ENCODE results near the gene JPH3. TPM values are rescaled to one million over a fixed set of nuclear protein-coding genes. Genes with fewer than 3 reads are reported as not detected.

JPH3 gene
- total RNA-seq, 4 donors from 2014 or later, result 0.22 to 1.1 (median 0.29) TPM; not detected in 1

DNA sequence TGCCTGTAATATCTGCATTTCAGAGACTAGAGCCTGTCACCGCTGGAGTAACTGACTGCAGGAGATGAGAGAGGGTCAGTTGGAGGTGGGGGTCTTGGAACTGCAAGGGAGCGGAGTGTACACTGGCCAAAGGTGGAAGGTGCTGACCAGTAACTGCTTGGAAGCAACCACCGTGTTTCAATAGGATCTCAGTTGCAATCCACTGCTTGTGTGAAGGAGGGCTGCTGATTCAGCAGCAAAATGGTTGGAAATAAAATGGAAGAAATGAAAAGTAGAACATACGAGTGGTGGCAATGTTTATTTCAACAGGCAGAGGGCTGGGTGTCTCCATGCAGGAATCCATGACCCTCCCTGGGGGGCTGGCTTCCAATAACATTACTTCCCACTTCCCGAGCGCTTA, 2.1 kb upstream of the JPH3 start:
- 65 to 71% methylated on average over 6 of the region's 6 CpGs for WGBS, 2 donors
- no peak for DNase-seq
- intact Hi-C loops (cut with DNase I), result no loop called here
- no peaks in the 10 kb centered on the region for H3K4me1 ChIP-seq
- no peak overlapping the region for H3K4me3 ChIP-seq (replicated peaks in 1 of 3)
- H3K27me3 ChIP-seq, result peaks cover 3% of the 10 kb centered on the region
- no peaks in the 10 kb centered on the region for H3K36me3 ChIP-seq
- TF ChIP-seq, protein P1, sequence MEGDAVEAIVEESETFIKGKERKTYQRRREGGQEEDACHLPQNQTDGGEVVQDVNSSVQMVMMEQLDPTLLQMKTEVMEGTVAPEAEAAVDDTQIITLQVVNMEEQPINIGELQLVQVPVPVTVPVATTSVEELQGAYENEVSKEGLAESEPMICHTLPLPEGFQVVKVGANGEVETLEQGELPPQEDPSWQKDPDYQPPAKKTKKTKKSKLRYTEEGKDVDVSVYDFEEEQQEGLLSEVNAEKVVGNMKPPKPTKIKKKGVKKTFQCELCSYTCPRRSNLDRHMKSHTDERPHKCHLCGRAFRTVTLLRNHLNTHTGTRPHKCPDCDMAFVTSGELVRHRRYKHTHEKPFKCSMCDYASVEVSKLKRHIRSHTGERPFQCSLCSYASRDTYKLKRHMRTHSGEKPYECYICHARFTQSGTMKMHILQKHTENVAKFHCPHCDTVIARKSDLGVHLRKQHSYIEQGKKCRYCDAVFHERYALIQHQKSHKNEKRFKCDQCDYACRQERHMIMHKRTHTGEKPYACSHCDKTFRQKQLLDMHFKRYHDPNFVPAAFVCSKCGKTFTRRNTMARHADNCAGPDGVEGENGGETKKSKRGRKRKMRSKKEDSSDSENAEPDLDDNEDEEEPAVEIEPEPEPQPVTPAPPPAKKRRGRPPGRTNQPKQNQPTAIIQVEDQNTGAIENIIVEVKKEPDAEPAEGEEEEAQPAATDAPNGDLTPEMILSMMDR (IDR thresholded peaks at IDR 0.05), result no peak
- no peak for TF ChIP-seq POLR2A (IDR thresholded peaks at IDR 0.05)
- H3K27ac ChIP-seq, result no peak overlapping the region
- H3K9me3 ChIP-seq, result no peaks in the 10 kb centered on the region

DNA sequence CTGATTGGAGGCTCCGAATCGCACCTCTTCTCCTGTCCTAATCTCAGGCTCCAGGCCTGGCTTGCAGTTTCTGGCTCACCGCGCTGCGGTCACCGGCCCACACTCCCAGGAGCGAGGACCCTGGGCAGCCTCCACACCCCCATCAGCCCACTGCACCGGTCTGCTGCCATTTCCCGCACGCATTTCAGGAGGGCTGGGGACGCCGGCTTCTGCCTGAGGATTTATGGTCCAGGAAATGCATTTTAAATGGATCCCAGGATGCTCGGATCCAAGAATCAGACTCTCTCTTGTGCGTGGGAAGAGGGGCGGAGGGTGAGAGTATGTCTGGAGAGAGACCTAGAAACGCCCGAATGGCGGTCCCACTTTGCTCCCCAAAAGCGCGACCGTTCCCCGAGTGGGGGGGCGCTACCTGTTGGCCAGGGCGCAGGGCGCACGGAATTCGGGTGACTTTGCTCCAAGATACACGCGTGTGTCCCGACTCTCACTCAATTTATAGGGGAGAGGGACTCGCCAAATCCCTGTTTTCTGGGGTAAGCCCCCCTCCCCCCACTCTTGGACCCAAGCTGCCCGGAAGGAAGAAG, 817 bp upstream of the JPH3 start:
- 0 to 8% methylated on average over 8 to 30 of the region's 32 CpGs for WGBS, 2 donors
- no peaks in the 10 kb centered on the region for H3K4me1 ChIP-seq
- peaks cover 3% of the 10 kb centered on the region for H3K27me3 ChIP-seq
- H3K9me3 ChIP-seq, result no peaks in the 10 kb centered on the region
- no peaks in the 10 kb centered on the region for H3K36me3 ChIP-seq
- intact Hi-C loops (cut with DNase I), result no loop called here
- H3K4me3 ChIP-seq (replicated peaks in 1 of 3), result no peak overlapping the region
- TF ChIP-seq, protein P1 (IDR thresholded peaks at IDR 0.05), result no peak
- no peak for TF ChIP-seq POLR2A (IDR thresholded peaks at IDR 0.05)
- H3K27ac ChIP-seq, result no peak overlapping the region
- DNase-seq, result no peak

DNA sequence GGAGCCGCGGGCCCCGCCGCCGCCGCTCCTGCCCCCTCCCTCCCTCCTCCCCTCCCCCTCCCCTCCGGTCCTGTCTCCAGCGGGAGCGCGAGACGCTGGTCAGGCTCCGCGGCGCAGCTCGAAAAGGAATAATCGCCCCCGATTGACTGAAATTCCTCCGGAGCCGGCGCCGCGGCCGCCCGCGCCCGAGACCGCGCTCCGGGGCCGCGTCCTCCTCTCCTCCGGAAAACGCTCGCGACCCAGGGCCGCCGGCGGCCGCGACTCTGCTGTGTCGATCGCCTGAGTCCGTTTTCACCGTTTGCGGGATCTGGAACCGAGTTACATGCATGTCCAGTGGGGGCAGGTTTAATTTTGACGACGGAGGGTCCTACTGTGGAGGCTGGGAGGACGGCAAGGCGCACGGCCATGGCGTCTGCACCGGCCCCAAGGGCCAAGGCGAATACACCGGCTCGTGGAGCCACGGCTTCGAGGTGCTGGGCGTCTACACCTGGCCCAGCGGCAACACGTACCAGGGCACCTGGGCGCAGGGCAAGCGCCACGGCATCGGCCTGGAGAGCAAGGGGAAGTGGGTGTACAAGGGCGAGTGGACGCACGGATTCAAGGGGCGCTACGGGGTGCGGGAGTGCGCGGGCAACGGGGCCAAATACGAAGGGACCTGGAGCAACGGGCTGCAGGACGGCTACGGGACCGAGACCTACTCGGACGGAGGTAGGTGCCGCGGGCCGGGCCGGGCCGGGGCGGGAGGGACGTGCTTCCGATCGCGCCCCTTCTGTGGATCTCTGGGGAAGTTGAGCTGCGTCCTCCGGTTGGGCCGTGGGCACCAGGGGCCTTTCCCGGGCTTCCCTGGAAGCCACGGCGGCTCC, 744 bp downstream of the JPH3 start:
- Histone ChIP-seq H3K4me1 (no peaks in the 10 kb centered on the region), H3K4me3 (replicated peaks in 1 of 3) (no peak overlapping the region), H3K9me3 (no peaks in the 10 kb centered on the region), H3K27ac (no peak overlapping the region), H3K27me3 (peaks cover 3% of the 10 kb centered on the region), H3K36me3 (no peaks in the 10 kb centered on the region)
- no peak for DNase-seq
- WGBS, 2 donors, result 2 to 3% methylated on average over 6 to 30 of the region's 97 CpGs
- TF ChIP-seq, protein P1 (IDR thresholded peaks at IDR 0.05), result no peak
- no peak for TF ChIP-seq POLR2A (IDR thresholded peaks at IDR 0.05)
- intact Hi-C loops (cut with DNase I), result no loop called here

DNA sequence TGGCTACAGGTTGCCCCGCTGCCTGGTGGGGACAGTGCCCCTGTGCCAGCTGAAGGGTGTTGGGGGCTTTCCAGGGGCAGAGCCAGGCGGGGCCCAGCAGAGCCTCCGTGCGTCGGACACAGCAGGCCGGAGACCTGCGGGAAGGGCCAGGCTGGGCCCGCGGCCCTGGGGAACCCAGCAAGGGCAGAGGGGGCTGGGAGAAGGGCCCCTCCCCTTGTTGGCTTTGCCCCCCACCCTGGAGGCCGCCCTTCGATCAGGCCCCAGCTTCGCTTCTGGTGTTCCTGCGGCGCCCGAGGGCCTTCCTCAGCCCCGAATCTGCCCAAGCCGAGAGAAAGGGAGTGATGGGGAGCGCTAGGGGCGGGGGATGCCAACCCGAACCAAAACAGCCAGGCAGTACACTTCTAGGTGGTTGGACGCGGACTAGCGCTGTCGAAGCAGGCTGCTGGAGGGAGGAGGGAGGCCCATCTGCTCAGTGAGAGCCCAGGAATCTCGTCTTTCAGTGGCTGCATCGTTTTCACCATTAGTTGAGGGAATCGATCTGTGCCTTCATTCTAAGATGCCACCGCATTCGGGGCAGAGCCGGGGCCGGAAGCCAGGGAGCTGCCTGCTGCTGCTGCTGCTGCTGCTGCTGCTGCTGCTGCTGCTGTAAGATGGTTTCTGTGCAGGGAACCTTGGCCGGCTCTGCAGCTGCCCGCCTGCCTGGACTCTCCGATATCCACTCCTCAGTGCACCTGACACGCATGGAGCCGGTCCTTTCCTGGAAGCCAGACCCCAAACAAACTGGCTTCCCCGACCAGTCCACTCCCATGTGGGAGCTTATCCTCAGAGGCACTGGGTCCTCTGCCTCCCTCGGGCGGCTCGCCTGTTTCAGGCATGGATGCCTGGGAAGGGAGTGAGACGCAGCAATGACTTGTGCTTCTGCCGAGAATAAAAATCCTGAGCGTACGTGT, 1.7 kb downstream of the JPH3 start:
- no peak for DNase-seq
- 11 to 16% methylated on average over 31 to 32 of the region's 44 CpGs for WGBS, 2 donors
- H3K36me3 ChIP-seq, result no peaks in the 10 kb centered on the region
- H3K27ac ChIP-seq, result no peak overlapping the region
- no peak for TF ChIP-seq POLR2A (IDR thresholded peaks at IDR 0.05)
- TF ChIP-seq, protein P1 (IDR thresholded peaks at IDR 0.05), result no peak
- no peaks in the 10 kb centered on the region for H3K4me1 ChIP-seq
- H3K27me3 ChIP-seq, result peaks cover 3% of the 10 kb centered on the region
- no peaks in the 10 kb centered on the region for H3K9me3 ChIP-seq
- no peak overlapping the region for H3K4me3 ChIP-seq (replicated peaks in 1 of 3)
- intact Hi-C loops (cut with DNase I), result no loop called here
